DMS 273 (cell line): ENCODE measurements around the gene TRIM40.

ENCODE experiments used
- DNase-seq: peaks from one replicate; lab custom pipeline; 2025; ENCODE audit not compliant: unreplicated experiment; lab: John Stamatoyannopoulos, UW

Gene TRIM40, protein sequence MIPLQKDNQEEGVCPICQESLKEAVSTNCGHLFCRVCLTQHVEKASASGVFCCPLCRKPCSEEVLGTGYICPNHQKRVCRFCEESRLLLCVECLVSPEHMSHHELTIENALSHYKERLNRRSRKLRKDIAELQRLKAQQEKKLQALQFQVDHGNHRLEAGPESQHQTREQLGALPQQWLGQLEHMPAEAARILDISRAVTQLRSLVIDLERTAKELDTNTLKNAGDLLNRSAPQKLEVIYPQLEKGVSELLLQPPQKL

DNA sequence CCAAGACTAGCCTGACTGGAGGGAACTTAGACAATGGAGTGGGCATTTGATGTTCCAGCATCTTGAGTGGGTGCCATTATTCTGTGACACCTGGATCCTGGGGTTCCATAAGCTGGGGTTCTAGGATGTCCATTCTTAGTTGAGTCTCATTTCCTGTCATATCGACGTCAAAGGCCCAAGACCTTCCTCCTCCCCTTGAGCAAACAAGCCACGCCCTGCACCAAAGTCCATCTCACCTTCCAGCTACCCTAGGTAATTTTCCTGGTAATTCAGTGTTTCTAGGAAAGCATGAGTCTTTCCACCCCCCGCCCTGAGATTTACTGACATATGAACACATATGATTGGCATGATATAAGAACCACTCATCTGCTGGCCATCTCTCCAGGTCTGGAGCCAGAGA, at the start of gene TRIM40:
TRIM40 (plus strand) TSS at position 384 of the 400 bp plus-strand sequence. CDS start 897 bp downstream, outside the sequence.
- DNase-seq = no peak

DNA sequence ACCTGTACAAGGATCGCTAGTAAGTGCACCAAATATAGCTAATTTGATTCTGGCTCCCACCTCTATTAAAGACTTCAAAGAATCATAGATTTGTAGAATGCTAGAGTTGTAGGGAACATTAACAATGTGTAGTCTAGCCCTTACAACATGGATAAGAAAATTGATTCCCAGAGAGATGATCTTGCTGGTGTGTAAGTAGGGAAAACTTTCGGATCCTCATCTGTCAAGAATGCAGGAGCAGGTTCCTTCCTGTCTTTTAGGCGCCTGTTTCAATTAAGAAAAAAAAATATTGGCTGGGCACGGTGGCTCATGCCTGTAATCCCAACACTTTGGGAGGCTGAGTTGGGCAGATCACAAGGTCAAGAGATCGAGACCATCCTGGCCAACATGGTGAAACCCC, 48.1 kb upstream of the TRIM40 start:
- DNase-seq = no peak

GRCh38 chr6:30091577-30092381, 44.2 kb upstream of the TRIM40 start:
- DNase-seq = peak; percentile 28

DNA sequence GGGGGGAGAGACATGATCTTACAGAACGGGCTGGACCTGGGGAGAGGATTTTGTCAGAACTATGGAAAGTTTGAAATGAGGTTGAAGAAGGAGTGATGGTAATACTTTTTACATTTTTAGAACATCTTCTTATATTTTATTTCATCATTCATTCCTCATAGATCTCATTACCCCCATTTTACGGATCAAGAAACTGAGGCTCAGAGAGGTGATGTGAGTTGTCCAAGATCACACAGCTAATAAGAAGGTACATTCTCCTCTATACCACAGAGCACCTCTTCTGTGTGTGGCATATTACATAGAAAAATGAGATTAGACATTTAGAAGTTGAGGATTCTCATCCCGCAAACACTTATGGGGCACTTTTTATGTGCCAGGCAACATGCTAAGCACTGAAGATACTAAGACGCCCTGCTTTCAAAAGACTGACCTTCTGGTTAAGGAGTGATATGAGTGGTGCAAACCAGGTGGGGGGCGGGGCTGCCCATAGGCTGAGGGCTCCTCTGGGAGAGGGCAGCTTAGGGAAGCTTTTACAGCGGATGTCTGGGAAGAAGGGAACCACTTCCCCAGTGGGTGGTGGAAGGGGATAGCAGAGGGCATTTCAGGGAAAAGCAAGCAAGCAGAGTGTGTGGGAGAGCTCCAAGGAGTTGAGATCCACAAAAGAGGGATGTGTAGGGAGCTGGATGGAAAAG, 42.9 kb upstream of the TRIM40 start:
- no peak for DNase-seq

DNA sequence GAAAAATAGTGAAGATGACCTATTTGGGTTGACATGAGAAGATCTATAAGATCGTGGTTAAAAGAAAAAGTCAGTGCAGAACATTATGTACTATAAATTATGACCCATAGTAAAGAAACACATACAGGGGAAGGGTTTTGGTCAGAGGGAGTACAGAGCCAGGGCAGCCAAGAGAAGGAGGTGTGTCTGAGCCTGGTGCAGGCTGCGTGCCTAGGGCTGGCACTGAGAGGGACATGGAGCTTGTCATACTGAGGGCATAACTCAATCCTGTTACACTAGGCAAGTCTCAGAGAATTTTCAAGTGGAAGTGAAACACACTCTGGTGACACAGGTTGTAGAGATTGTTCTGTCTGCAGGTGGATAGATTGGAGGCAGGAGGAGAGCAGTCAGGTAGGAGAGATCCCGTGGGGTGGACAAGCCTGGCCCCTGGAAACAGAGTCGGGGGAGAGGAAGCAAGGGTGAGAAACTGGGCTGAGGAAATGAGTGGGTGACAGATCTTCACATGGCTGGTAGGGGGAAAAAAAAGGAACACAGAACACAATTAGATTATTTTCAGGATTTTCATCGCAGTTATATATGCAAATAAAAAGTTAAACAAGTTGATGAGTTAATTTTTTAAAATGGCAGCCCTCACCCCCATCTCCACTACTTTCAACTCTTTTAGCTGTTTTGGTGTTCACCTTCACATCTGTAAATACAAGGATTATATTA, 41.8 kb upstream of the TRIM40 start:
- no peak for DNase-seq

GRCh38 chr6:30096829-30097228, 39.1 kb upstream of the TRIM40 start:
- no peak for DNase-seq

DNA sequence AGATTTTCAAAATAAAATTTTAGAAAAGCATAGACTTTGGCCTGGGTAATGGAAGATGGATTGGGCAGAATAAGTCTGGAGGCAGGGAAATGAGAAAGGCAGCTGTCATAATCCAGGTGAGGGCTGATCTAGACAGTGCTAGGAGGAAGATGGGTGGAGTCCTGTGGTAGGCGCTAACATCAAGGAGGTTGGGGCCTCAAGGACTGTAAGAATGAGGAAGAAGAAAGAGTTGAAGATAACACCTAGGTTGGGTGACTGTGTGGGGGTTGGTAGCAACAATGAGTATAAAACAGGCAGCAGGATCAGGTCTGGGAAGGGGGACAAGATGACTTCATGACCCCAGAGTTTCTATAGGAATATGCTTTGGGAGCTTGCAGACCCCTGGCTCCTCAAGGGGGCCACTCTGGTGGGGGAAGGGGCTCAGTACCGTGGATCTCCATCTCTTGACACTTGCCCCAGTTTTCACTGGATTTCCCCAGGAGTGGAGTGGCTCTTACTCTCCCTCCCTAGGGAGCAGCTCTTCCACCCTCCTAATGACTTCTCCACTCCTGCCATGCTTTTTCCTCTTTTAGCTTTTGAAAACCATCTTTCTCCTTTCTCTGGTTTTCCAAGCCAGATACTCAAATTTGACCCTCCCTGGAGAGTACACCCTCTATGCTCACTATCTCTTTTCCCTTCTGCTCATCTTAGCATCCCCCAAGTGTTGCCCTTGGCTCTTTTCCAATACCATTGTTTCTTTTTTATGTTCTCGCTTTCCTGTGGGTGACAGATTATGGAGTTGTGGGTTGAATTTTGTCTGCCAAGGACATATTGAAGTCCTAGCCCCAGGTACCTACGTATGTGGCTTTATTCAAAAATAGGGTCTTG, 37.8 kb upstream of the TRIM40 start:
- no peak for DNase-seq

DNA sequence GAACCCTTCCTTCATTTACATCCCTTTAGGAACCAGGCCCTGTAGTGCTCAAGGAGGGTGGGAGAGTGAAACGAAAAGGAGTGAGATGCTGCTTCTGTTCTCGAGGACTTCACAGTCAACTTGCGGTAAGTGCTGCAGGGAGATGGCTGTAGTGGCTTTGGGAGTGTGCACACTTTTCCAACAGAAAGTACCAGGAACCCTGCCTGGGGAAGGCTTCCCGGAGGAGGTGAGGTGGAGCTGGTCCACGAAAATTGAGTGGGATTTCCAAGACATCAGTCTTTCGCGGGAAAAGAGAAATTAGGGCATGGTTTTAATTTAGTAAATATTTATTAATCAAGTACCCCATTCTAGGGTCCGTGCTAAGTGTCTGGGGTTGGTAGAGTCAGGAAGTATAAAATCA, 35.8 kb upstream of the TRIM40 start:
- no peak for DNase-seq

- peak; percentile 50 for DNase-seq
Observed at GRCh38 chr6:30100585-30101443, 35.1 kb upstream of the TRIM40 start.

- peak; percentile 93 for DNase-seq
Observed at GRCh38 chr6:30101444-30102413, 34.2 kb upstream of the TRIM40 start.

GRCh38 chr6:30102414-30102969, 33.4 kb upstream of the TRIM40 start:
- no peak for DNase-seq

GRCh38 chr6:30102970-30103871, 32.7 kb upstream of the TRIM40 start:
- peak; percentile 94 for DNase-seq

DNA sequence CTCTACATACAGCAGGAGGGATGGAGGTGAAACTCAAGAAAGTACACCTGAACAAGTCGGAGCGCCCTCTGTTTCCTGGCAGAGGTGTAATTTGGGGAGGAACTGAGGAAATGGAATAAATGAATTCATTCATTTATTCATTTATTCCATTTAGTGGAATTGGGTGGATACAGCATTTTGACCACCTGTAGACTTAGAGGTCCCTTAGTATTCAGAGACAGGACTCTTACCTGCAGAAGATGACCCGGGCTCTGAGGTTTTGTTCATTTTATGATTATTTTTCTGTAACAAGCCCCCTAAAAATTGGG, 32.1 kb upstream of the TRIM40 start:
- DNase-seq = no peak

DNA sequence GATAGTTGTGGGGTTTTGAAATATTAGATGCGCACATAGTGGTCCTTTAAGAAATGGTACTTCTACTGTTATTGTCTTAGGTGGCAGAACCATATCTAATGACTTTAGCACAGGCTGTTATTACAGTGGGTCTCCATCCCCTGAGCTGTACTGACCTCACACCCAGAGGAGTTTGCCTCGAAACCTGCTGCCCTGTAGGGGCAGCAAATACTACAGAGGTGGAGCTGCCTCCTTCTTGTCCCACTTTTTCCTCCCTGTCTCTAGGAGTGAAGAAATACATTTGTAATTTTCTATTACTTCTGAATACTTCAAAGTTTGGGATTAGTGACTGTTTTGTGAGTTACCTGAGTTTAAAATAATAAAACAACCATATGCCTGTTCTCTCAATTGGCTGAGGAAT, 31.3 kb upstream of the TRIM40 start:
- DNase-seq = no peak

DNA sequence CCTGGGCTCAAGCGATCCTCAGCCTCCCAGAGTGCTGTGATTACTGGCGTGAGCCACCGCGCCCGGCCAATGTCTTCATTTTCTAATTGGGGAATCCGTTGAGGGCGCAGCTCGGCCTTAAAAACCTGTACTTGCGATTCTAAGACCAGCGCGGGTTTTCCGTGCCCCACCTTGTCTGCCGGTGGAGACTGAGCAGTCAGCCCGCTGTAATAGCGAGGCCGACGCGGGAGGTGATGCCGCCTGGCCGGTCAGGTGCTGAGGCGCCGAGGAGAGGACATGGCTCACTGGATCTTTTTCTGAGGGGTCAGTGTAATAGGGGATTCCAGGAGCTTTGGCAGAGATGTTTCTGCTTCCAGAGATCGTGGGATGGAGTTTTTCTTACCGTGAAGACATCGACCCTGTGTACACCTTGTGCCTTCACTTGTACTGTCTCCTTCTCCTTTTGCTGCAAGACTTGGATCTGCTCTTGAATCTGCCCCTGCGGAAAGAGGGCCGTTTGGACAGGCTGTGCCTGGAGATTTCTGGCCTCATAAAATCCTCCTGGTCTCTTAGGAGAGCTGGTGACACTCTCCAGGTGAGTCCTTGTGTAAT, 24.6 kb upstream of the TRIM40 start:
- no peak for DNase-seq

DNA sequence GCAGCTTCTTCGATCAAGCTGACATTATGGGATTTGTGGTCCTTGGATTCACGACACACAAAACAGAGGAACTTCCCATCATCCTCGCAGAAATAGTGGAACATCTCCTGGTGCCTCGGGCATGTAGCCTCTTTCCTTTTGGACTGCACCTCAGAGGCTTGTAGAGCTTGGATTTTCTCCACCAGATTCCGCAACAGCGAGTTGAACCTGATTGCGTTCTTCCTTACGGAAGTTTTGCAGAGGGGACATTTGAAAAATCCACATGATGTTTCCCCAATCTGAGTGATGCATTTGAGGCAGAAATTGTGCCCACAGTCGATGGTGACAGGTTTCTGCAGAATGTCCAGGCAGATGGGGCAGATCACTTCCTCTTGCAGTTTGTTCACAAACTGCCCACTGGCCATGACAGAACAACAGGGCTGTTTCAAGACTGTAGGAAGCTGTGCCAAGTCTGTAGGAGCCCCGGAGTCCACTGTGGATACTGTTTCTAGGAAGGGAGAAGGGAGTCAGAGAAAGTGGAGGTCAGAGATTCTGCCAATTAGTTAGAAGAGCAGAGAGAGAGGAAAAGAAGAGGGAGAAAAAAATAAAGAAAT, 23.4 kb upstream of the TRIM40 start:
- no peak for DNase-seq
